Suprapubic skin (tissue), 4 donors: Measurements from ENCODE around the gene USP6. TPM values are rescaled to one million over a fixed set of nuclear protein-coding genes. Genes with fewer than 3 reads are reported as not detected.

ENCODE experiments used
- DNase-seq, 2 donors: peaks; one replicate each; pipeline ENCODE4 v3.0.0-alpha.2; 2019; ENCODE audit warnings: low spot score in 2 of 2
- H3K27ac ChIP-seq: fragments of 200-600 bp; sonication (generic); one replicate; pipeline ENCODE4 v1.5.1; 2019
- H3K27me3 ChIP-seq: fragments of 200-600 bp; sonication (generic); one replicate; pipeline ENCODE4 v1.5.1; 2019
- H3K36me3 ChIP-seq: fragments of 200-600 bp; sonication (generic); one replicate; pipeline ENCODE4 v1.5.1; 2019
- H3K4me1 ChIP-seq: fragments of 200-600 bp; sonication (generic); one replicate; pipeline ENCODE4 v1.5.1; 2019
- H3K4me3 ChIP-seq: fragments of 200-600 bp; sonication (generic); one replicate; pipeline ENCODE4 v1.5.1; 2019; ENCODE audit warnings: mild to moderate bottlenecking
- H3K9me3 ChIP-seq: fragments of 200-600 bp; sonication (generic); one replicate; pipeline ENCODE4 v1.5.1; 2019
- EP300 ChIP-seq: sonication (generic); formaldehyde crosslinking; IDR thresholded peaks from one replicate; pipeline ENCODE4 v1.6.1; 2017; ENCODE audit warnings: antibody characterized with exemption
- POLR2A ChIP-seq, 2 donors: fragments of 450-650 bp; IDR thresholded peaks; one replicate each; pipeline ENCODE4 v1.6.1; 2017; ENCODE audit warnings: antibody characterized with exemption in 2 of 2, mild to moderate bottlenecking in 2 of 2, moderate library complexity in 2 of 2
- POLR2AphosphoS5 ChIP-seq, 3 donors: sonication (generic); formaldehyde crosslinking; IDR thresholded peaks; one replicate each; pipeline ENCODE4 v1.6.1; 2017; ENCODE audit warnings: antibody characterized with exemption in 3 of 3
- WGBS: methylation state at CpG from one replicate; pipeline ENCODE4 v1.1.5; 2018; 5-methylcytosine and 5-hydroxymethylcytosine counted together
- total RNA-seq, 4 donors: library from RNA; depleted of rRNA; stranded (reverse); fragments of >200 nt; gene quantifications; one replicate each; pipeline ENCODE4 v1.1.0, GENCODE V29; 2016
- TF ChIP-seq, protein P1 (sequence below), 2 donors: fragments of 200-600 bp in 1 of 2; fragments of 450-650 bp in 1 of 2; sonication (generic) in 1 of 2; IDR thresholded peaks; one replicate each; pipeline ENCODE4 v1.5.1; 2016 to 2019; ENCODE audit warnings: antibody characterized with exemption in 2 of 2, mild to moderate bottlenecking in 1 of 2, moderate library complexity in 1 of 2

The USP6 gene
- total RNA-seq, 4 donors from 2014 or later: 0.16 to 1.4 (median 0.89) TPM; not detected in 1

DNA sequence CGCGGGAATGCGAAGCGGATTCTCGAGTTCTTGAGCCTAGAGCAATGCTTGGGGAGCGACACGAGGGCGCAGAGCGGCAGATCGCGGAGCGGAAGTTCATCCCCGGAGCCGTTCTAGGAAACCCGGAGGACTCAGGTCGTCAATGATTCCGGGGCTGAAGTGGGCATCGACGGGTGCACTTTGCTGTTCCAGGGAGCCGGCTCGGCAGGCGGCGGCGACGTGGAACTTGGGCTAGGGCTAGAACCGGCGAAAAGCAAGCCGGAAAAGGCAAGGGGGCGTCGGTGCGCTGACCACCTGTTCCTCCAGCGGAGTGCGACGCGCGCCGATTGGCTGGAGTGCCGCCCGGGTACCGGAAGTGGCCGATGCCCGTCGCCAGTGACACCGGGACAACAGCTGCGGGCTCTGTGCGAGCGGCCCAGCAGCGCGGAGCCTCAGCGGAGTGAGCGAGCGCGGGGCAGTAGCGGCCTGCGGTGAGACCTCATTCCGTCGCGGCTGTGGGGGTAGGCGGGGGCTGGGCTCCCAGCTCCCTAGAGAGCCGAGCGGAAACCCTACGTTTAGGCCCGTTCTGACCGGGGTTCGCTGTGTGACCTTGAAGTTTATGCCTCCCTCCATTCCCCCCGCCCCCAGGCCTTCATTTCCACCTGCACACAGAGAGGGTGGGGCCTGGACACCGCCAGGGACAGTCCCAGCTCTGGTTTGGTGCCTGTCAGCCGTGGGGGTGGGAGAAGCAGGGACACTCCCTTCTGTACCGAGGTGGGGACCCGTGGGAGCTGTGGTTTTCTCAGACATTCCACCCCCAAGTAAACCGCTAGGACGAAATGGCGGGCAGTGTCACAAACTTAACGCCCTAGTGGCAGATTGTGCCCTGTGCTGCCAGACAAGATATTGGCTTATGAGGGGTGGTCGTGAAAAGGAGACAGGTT lies 37.5 kb upstream of the USP6 start, which contains the start of gene ZFP3:
TSS of gene ZFP3 (plus strand) at position 362 of the 923 bp plus-strand sequence. CDS start 13,038 bp downstream, outside the sequence.
- peak in 1 of 2 donors; percentile 15 for TF ChIP-seq POLR2A (IDR thresholded peaks at IDR 0.05)
- TF ChIP-seq POLR2AphosphoS5 (IDR thresholded peaks at IDR 0.05): peak in 2 of 3 donors; percentile 41 to 45
- TF ChIP-seq, protein P1, sequence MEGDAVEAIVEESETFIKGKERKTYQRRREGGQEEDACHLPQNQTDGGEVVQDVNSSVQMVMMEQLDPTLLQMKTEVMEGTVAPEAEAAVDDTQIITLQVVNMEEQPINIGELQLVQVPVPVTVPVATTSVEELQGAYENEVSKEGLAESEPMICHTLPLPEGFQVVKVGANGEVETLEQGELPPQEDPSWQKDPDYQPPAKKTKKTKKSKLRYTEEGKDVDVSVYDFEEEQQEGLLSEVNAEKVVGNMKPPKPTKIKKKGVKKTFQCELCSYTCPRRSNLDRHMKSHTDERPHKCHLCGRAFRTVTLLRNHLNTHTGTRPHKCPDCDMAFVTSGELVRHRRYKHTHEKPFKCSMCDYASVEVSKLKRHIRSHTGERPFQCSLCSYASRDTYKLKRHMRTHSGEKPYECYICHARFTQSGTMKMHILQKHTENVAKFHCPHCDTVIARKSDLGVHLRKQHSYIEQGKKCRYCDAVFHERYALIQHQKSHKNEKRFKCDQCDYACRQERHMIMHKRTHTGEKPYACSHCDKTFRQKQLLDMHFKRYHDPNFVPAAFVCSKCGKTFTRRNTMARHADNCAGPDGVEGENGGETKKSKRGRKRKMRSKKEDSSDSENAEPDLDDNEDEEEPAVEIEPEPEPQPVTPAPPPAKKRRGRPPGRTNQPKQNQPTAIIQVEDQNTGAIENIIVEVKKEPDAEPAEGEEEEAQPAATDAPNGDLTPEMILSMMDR (IDR thresholded peaks at IDR 0.05): no peak
- no peak for TF ChIP-seq EP300
- Histone ChIP-seq H3K4me1 (peaks cover 14% of the 10 kb centered on the region), H3K36me3 (peaks cover 7% of the 10 kb centered on the region), H3K27ac (peak within 1 kb of the TSS; percentile 80), H3K4me3 (peak within 1 kb of the TSS; percentile 74), H3K9me3 (no peaks in the 10 kb centered on the region), H3K27me3 (no peaks in the 10 kb centered on the region)
- WGBS: under 1% methylated on average over 19 of the region's 75 CpGs
- peak; percentile 90 to 91 for DNase-seq

DNA sequence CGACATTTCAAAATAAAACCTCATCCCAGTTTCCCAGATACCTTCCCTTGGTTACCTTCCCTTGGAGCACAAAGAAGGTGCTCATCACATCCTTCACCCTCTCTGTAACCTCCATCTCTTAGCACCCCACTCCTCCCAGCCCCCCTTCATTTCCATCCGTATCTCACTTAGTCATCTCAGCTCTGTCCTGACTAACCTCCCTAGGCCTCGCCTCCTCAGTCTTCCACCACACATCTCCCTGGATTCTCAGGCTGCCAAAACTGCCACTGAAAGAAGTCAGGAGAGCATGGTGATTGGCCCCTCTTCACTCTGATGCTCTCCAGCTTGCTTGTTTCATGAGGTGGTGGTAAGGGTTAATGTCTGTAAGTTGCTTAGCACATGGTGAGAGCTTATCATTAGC lies 35.2 kb upstream of the USP6 start:
- H3K36me3 ChIP-seq: peaks cover 10% of the 10 kb centered on the region
- H3K9me3 ChIP-seq: peaks cover 6% of the 10 kb centered on the region
- WGBS: 84% methylated on average over 3 of the region's 3 CpGs
- no peak overlapping the region for H3K27ac ChIP-seq
- no peaks in the 10 kb centered on the region for H3K27me3 ChIP-seq
- H3K4me1 ChIP-seq: peaks cover 14% of the 10 kb centered on the region
- no peak for DNase-seq
- no peak overlapping the region for H3K4me3 ChIP-seq
- TF ChIP-seq EP300 (no peak), POLR2AphosphoS5 (IDR thresholded peaks at IDR 0.05) (no peak), POLR2A (IDR thresholded peaks at IDR 0.05) (no peak)
- TF ChIP-seq, protein P1 (IDR thresholded peaks at IDR 0.05): no peak

DNA sequence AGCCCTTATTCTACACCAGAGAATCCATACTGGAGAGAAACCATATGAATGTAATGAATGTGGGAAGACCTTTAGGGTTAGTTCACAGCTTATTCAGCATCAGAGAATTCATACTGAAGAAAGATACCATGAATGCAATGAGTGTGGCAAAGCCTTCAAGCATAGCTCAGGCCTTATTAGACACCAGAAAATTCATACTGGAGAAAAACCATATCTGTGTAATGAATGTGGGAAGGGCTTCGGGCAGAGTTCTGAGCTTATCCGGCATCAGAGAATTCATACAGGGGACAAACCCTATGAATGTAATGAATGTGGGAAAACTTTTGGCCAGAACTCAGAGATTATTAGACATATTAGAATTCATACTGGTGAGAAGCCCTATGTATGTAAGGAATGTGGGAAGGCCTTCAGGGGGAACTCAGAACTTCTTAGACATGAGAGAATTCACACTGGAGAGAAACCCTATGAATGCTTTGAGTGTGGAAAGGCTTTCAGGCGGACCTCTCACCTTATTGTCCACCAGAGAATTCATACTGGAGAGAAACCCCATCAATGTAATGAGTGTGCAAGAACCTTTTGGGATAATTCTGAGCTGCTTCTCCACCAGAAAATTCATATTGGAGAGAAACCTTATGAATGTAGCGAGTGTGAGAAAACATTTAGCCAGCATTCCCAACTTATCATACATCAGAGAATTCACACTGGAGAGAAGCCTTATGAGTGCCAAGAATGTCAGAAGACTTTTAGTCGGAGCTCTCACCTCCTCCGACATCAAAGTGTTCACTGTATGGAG lies 23.4 kb upstream of the USP6 start:
- WGBS: 94% methylated on average over 6 of the region's 6 CpGs
- Histone ChIP-seq H3K9me3 (peaks cover 63% of the 10 kb centered on the region), H3K4me1 (peaks cover 5% of the 10 kb centered on the region), H3K27ac (no peak overlapping the region), H3K27me3 (no peaks in the 10 kb centered on the region), H3K4me3 (no peak overlapping the region), H3K36me3 (peaks cover 50% of the 10 kb centered on the region)
- no peak for TF ChIP-seq POLR2A (IDR thresholded peaks at IDR 0.05)
- TF ChIP-seq POLR2AphosphoS5 (IDR thresholded peaks at IDR 0.05): no peak
- TF ChIP-seq, protein P1 (IDR thresholded peaks at IDR 0.05): no peak
- TF ChIP-seq EP300: no peak
- no peak for DNase-seq

DNA sequence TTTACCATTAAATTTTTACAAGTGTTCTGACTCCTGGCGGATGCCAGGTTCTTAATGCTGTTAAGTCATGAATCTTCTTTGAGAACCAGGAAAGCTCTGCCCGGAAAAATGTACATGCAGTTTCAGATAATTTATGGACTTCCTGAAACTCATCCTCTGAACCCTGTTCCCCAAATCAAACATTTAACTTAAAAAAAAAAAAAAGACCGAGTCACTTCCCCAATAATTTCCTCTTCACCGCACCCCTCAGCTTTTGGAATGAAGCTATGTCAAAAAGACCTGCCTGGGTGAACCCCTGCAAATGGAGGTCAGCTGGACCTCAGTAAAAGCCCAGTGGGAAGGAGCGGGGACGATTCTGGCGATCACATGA lies 19.1 kb upstream of the USP6 start:
- WGBS: 16% methylated on average over 7 of the region's 7 CpGs
- H3K27me3 ChIP-seq: no peaks in the 10 kb centered on the region
- H3K27ac ChIP-seq: no peak overlapping the region
- H3K36me3 ChIP-seq: peaks cover 11% of the 10 kb centered on the region
- no peak for DNase-seq
- no peak for TF ChIP-seq POLR2A (IDR thresholded peaks at IDR 0.05)
- TF ChIP-seq, protein P1 (IDR thresholded peaks at IDR 0.05): no peak
- no peak for TF ChIP-seq POLR2AphosphoS5 (IDR thresholded peaks at IDR 0.05)
- peak overlapping the region; percentile 55 for H3K4me3 ChIP-seq
- H3K9me3 ChIP-seq: peaks cover 39% of the 10 kb centered on the region
- H3K4me1 ChIP-seq: peaks cover 8% of the 10 kb centered on the region
